ENCODE results near the gene KLHDC3. TPM values are rescaled to one million over a fixed set of nuclear protein-coding genes. Genes with fewer than 3 reads are reported as not detected.
A peak's percentile ranks its signal among the peaks of the same experiment; 100 is the strongest.

The KLHDC3 gene
- total and polyA plus RNA-seq, 2 of the 8 experiments (the other 6 are each of a cell fraction or from before 2014, with no cell fraction given), result 181 to 203 TPM

GRCh38 chr6:43014434-43014909 lies 423 bp downstream of the KLHDC3 start:
- no peak for DNase-seq (ENCODE audit: low read depth in 1 of 2, low spot score in 2 of 2)
- Histone ChIP-seq H2AK5ac (ENCODE audit: low read depth, low read length) (peak overlapping the region; percentile 84), H3K23ac (ENCODE audit: insufficient read length) (no peak overlapping the region), H3K4me1 (replicated peaks in 1 of 4; ENCODE audit: control insufficient read depth in 3 of 4, insufficient read depth in 4 of 4, low read length in 3 of 4) (peaks cover 0 to 9% (median 4%) of the 10 kb centered on the region in 4 experiments; a peak in 6 of 7 replicates), H2BK120ac (replicated peaks; ENCODE audit: low read depth, low read length) (no peak overlapping the region), H3K79me2 (ENCODE audit: control insufficient read depth in 1 of 2, insufficient read depth in 2 of 2, low read length in 2 of 2) (peaks cover 3 to 45% of the 10 kb centered on the region in 2 experiments; a peak in 2 of 4 replicates), H3K27ac (ENCODE audit: low read depth, low read length) (peak overlapping the region; percentile 54), H4K8ac (ENCODE audit: extremely low read depth, insufficient read depth, low read length) (no peak overlapping the region), H2BK12ac (ENCODE audit: low read depth, low read length) (peak overlapping the region; percentile 53; the same call in 1 of the 2 replicates), H3K56ac (replicated peaks; ENCODE audit: insufficient read length, low read depth, low read length) (peak overlapping the region; percentile 75), H3K14ac (ENCODE audit: insufficient read length) (no peak overlapping the region), H3K9ac (replicated peaks in 1 of 4; ENCODE audit: extremely low read depth in 1 of 4, low read depth in 3 of 4, low read length in 3 of 4) (peak overlapping the region in 3 of 4 experiments; percentile 68 to 81 (median 77); a peak in 6 of 7 replicates), H4K5ac (ENCODE audit: insufficient read length, low read depth, low read length) (peak overlapping the region; percentile 82), H3K79me1 (ENCODE audit: low read depth, low read length) (peaks cover 8% of the 10 kb centered on the region), H3K36me3 (ENCODE audit: control insufficient read depth in 2 of 4, insufficient read depth in 4 of 4, low read length in 3 of 4) (peaks cover 16 to 46% (median 38%) of the 10 kb centered on the region in 4 experiments), H2AFZ (ENCODE audit: low read length) (no peak overlapping the region), H3K23me2 (ENCODE audit: low read depth, low read length) (peaks cover 7% of the 10 kb centered on the region), H2BK15ac (ENCODE audit: low read length) (peak overlapping the region; percentile 75; the same call in 1 of the 2 replicates), H2BK20ac (ENCODE audit: low read length) (no peak overlapping the region), H4K91ac (replicated peaks; ENCODE audit: insufficient read length, low read length) (peak overlapping the region; percentile 36), H3K4me3 (ENCODE audit: extremely low read depth in 1 of 4, insufficient read depth in 2 of 4, low read depth in 3 of 4, low read length in 4 of 4) (peak overlapping the region; percentile 76 to 99 (median 88)), H3K27me3 (replicated peaks in 1 of 4; ENCODE audit: control insufficient read depth in 3 of 4, extremely low read depth in 1 of 4, insufficient read depth in 3 of 4, low read length in 3 of 4) (no peaks in the 10 kb centered on the region), H3K4me2 (ENCODE audit: insufficient read depth in 1 of 2, low read depth in 2 of 2, low read length in 2 of 2) (peak overlapping the region; percentile 78 to 90), H3K18ac (ENCODE audit: extremely low read depth, low read length) (peak overlapping the region; percentile 75), H4K20me1 (replicated peaks in 1 of 2; ENCODE audit: control insufficient read depth in 1 of 2, insufficient read depth in 2 of 2, low read length in 2 of 2) (peaks cover 0 to 9% of the 10 kb centered on the region in 2 experiments), H2BK5ac (ENCODE audit: low read depth, low read length) (peak overlapping the region; percentile 91), H3K4ac (replicated peaks; ENCODE audit: insufficient read length, low read depth, low read length) (peak overlapping the region; percentile 17), H3K9me3 (ENCODE audit: insufficient read depth in 2 of 2, low read depth in 1 of 2, low read length in 1 of 2) (no peaks in the 10 kb centered on the region)
- POLR2A ChIA-PET (ENCODE audit: partially characterized antibody), result interaction anchor here (0.9 to 27.9 kb wide), 17 partner anchors 11 to 161 kb away, joined by 3 to 584 read pairs (median 6); partner anchors contain the start of genes CNPY3, CUL7, KLC4 and MRPL2
- no peak for FAIRE-seq
- CTCF ChIA-PET (ENCODE audit: partially characterized antibody), result interaction anchor here (0.6 to 2.2 kb wide), 13 partner anchors 27 to 530 kb away, joined by 3 to 9 read pairs (median 3); partner anchors contain the start of genes GNMT and PTK7
- 5% methylated on average over 6 of the region's 7 CpGs; no CpG with 5 or more reads in 1 of the 2 experiments for WGBS, 2 experiments (ENCODE audit: extremely low coverage in 1 of 2, insufficient coverage in 1 of 2, insufficient read length in 1 of 2, insufficient replicate concordance in 2 of 2, low coverage in 1 of 2, low lambda C conversion rate in 2 of 2, missing lambda C conversion rate in 1 of 2)
- no peak for TF ChIP-seq PHF8 (conservative IDR thresholded peaks at IDR 0.05; ENCODE audit: low read depth, low read length)
- no peak for TF ChIP-seq NRF1 (IDR thresholded peaks at IDR 0.05; ENCODE audit: low read depth, low read length)
- no peak for TF ChIP-seq CHD1 (IDR thresholded peaks at IDR 0.05; ENCODE audit: low read depth, low read length)
- peak; percentile 34; the same call in 1 of the 2 replicates for TF ChIP-seq YY1 (IDR thresholded peaks at IDR 0.05; ENCODE audit: low read depth, low read length)
- no peak for TF ChIP-seq BACH1 (IDR thresholded peaks at IDR 0.05; ENCODE audit: low read length)
- 0 out of 2 replicates have a peak, but pooled peaks have one; percentile 8 for TF ChIP-seq POLR2AphosphoS5 (IDR thresholded peaks at IDR 0.05; ENCODE audit: low read depth, low read length)

Measured in H1 (cell line).